Measurements from ENCODE around the gene IFI16. TPM values are rescaled to one million over a fixed set of nuclear protein-coding genes. Genes with fewer than 3 reads are reported as not detected.

The IFI16 gene
- total and polyA plus RNA-seq, 10 of the 15 experiments (the other 5 are each of a cell fraction or from before 2014, with no cell fraction given), result 120 to 375 (median 188) TPM

- TF ChIP-seq BCLAF1 (IDR thresholded peaks at IDR 0.05), result no peak
- TF ChIP-seq TAF1 (IDR thresholded peaks at IDR 0.05; ENCODE audit: borderline replicate concordance, low read depth, low read length), result peak; percentile 67; the same call in 1 of the 2 replicates
- TF ChIP-seq CHD1 (IDR thresholded peaks at IDR 0.05; ENCODE audit: low read depth, low read length), result no peak
- TF ChIP-seq POLR2AphosphoS5 (IDR thresholded peaks at IDR 0.05; ENCODE audit: low read length), result peak; percentile 90
- TF ChIP-seq EGR1 (IDR thresholded peaks at IDR 0.05; ENCODE audit: borderline replicate concordance in 1 of 2, low read depth in 2 of 2, low read length in 2 of 2), result no peak
- no peak for TF ChIP-seq SRF (IDR thresholded peaks at IDR 0.05; ENCODE audit: low read depth in 2 of 2, low read length in 2 of 2)
- no peak for TF ChIP-seq HDAC2 (IDR thresholded peaks at IDR 0.05)
- TF ChIP-seq ZZZ3 (IDR thresholded peaks at IDR 0.05; ENCODE audit: control insufficient read depth, insufficient read length, low read depth), result no peak
- no peak for TF ChIP-seq MYB (IDR thresholded peaks at IDR 0.05; ENCODE audit: borderline replicate concordance, low read depth, low read length)
- peak; percentile 22; the same call in 1 of the 2 replicates for TF ChIP-seq CHD2 (IDR thresholded peaks at IDR 0.05; ENCODE audit: borderline replicate concordance, low read depth, low read length)
- TF ChIP-seq E4F1 (IDR thresholded peaks at IDR 0.05; ENCODE audit: borderline replicate concordance, partially characterized antibody), result no peak
- no peak; the same call in 1 of the 2 replicates for TF ChIP-seq ATF2 (IDR thresholded peaks at IDR 0.05; ENCODE audit: low read length)
- no peak for TF ChIP-seq RCOR1 (conservative IDR thresholded peaks at IDR 0.05; ENCODE audit: low read depth, low read length)
- no peak for TF ChIP-seq ZBED1 (IDR thresholded peaks at IDR 0.05; ENCODE audit: borderline replicate concordance)
- no peak for TF ChIP-seq ESRRA (IDR thresholded peaks at IDR 0.05; ENCODE audit: low read length)
- TF ChIP-seq ZSCAN29 (IDR thresholded peaks at IDR 0.05), result no peak
- TF ChIP-seq, protein P1, sequence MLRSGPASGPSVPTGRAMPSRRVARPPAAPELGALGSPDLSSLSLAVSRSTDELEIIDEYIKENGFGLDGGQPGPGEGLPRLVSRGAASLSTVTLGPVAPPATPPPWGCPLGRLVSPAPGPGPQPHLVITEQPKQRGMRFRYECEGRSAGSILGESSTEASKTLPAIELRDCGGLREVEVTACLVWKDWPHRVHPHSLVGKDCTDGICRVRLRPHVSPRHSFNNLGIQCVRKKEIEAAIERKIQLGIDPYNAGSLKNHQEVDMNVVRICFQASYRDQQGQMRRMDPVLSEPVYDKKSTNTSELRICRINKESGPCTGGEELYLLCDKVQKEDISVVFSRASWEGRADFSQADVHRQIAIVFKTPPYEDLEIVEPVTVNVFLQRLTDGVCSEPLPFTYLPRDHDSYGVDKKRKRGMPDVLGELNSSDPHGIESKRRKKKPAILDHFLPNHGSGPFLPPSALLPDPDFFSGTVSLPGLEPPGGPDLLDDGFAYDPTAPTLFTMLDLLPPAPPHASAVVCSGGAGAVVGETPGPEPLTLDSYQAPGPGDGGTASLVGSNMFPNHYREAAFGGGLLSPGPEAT (IDR thresholded peaks at IDR 0.05; ENCODE audit: low read depth), result peak; percentile 64; the same call in 1 of the 2 replicates
- TF ChIP-seq NFIC (IDR thresholded peaks at IDR 0.05; ENCODE audit: low read depth, low read length), result peak; percentile 40; the same call in 1 of the 2 replicates
- peak; percentile 52; the same call in 1 of the 2 replicates for TF ChIP-seq HDGF (IDR thresholded peaks at IDR 0.05)
- no peak for TF ChIP-seq SMC3 (IDR thresholded peaks at IDR 0.05; ENCODE audit: borderline replicate concordance, low read length)
- peak; percentile 77 to 84; a peak in 3 of 4 replicates for TF ChIP-seq BHLHE40 (IDR thresholded peaks at IDR 0.05; ENCODE audit: borderline replicate concordance in 1 of 2, low read depth in 2 of 2, low read length in 1 of 2)
- no peak for TF ChIP-seq SREBF2 (IDR thresholded peaks at IDR 0.05; ENCODE audit: low read length)
- TF ChIP-seq CREB1 (IDR thresholded peaks at IDR 0.05; ENCODE audit: low read depth), result no peak
- TF ChIP-seq SIX5 (IDR thresholded peaks at IDR 0.05; ENCODE audit: low read depth, low read length, severe bottlenecking), result no peak
Measured at GRCh38 chr1:159015440-159015909, 5.8 kb downstream of the IFI16 start (continued).
